Fibroblast of the aortic adventitia (primary cell): ENCODE results near the gene PCK2. TPM values are rescaled to one million over a fixed set of nuclear protein-coding genes. Genes with fewer than 3 reads are reported as not detected.
"Not testable (repeated sequence)": the region's sequence is repeated elsewhere in the genome, so short reads cannot be mapped to it uniquely, and the experiment has no call there.

Experiments used
- DNase-seq: peaks from one replicate; pipeline ENCODE4 v3.0.0-alpha.2; 2010; ENCODE audit warnings: low read depth
- H3K4me3 ChIP-seq: 2 replicates; pipeline ENCODE4 v1.5.1; 2011; ENCODE audit warnings: low read depth, mild to moderate bottlenecking, control low read depth, low read length, moderate library complexity
- CTCF ChIP-seq: IDR thresholded peaks from 2 replicates; pipeline ENCODE4 v1.5.1; 2011; ENCODE audit warnings: mild to moderate bottlenecking, low read length, control low read depth, inconsistent platforms; ENCODE audit not compliant: insufficient read depth
- total RNA-seq: library from RNA; depleted of rRNA; stranded (reverse); fragments of >200 nt; gene quantifications from 2 replicates; pipeline ENCODE4 v1.2.3, GENCODE V29; 2012; ENCODE audit warnings: low replicate concordance

The PCK2 gene
- 20.1 and 36.5 TPM in 2 replicates for total RNA-seq

- DNase-seq, result peak; percentile 92
- no peak for TF ChIP-seq CTCF
- H3K4me3 ChIP-seq, result peak within 1 kb of the TSS; percentile 87
Observed at GRCh38 chr14:24093901-24094840, at the start of gene PCK2. TSS of gene PCK2 (plus strand) at chr14:24094311. CDS start at chr14:24094406, 95 bp downstream.

- DNase-seq, result not testable (repeated sequence)
Observed at GRCh38 chr14:24049002-24049401, 45.1 kb upstream of the PCK2 start.

GRCh38 chr14:24050753-24051152 lies 43.4 kb upstream of the PCK2 start:
- DNase-seq, H3K4me3 ChIP-seq: not testable (repeated sequence)

More at GRCh38 chr14:24049002-24049401, 45.1 kb upstream of the PCK2 start:
- H3K4me3 ChIP-seq, result not testable (repeated sequence)

GRCh38 chr14:24051176-24051788 lies 42.8 kb upstream of the PCK2 start:
- H3K4me3 ChIP-seq, result peak overlapping the region; percentile 63
- DNase-seq, result no peak
- TF ChIP-seq CTCF, result no peak

GRCh38 chr14:24051789-24052655 lies 42.1 kb upstream of the PCK2 start, which contains the start of gene CARMIL3:
TSS of gene CARMIL3 (plus strand) at chr14:24052009. CDS start at chr14:24052154, 145 bp downstream.
- TF ChIP-seq CTCF, result no peak
- DNase-seq, result peak; percentile 33
- H3K4me3 ChIP-seq, result peak within 1 kb of the TSS; percentile 63

- no peak for DNase-seq
- H3K4me3 ChIP-seq, result peak overlapping the region; percentile 63
- TF ChIP-seq CTCF, result no peak
Observed at GRCh38 chr14:24052656-24053547, 41.2 kb upstream of the PCK2 start.
